GM12873 (cell line): ENCODE data around the gene CPNE8.
A peak's percentile ranks its signal among the peaks of the same experiment; 100 is the strongest.

ENCODE experiments used
- CTCF ChIP-seq: IDR thresholded peaks from 2 replicates; pipeline ENCODE4 v1.5.1; 2012; ENCODE audit warnings: low read depth, mild to moderate bottlenecking, moderate library complexity, low read length, control low read depth; ENCODE audit not compliant: insufficient read depth; ENCODE audit errors: missing control alignments

Gene CPNE8

GRCh38 chr12:38669530-38669929, 235.9 kb downstream of the CPNE8 start:
- TF ChIP-seq CTCF, result no peak

GRCh38 chr12:38669081-38669480, 236.3 kb downstream of the CPNE8 start:
- no peak for TF ChIP-seq CTCF

DNA sequence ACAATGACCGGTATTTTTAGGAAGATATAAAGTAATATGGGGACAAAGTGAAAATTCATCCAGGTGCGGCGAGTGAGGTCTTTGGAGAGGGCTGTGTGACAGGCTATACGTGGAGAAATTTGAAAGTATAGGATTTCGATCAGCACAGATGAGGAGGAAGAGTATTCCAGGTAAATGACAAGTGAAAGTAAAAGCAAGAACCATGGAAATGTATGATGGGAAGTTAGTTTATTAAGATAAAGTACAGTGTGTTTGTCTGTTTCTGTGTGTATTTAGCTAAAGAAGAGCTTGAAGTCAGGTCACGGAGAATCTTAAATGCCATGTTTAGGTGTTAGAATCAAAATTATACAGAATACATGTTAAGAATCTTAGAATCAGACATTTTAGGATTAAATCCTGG, 239.0 kb downstream of the CPNE8 start:
- TF ChIP-seq CTCF, result no peak

DNA sequence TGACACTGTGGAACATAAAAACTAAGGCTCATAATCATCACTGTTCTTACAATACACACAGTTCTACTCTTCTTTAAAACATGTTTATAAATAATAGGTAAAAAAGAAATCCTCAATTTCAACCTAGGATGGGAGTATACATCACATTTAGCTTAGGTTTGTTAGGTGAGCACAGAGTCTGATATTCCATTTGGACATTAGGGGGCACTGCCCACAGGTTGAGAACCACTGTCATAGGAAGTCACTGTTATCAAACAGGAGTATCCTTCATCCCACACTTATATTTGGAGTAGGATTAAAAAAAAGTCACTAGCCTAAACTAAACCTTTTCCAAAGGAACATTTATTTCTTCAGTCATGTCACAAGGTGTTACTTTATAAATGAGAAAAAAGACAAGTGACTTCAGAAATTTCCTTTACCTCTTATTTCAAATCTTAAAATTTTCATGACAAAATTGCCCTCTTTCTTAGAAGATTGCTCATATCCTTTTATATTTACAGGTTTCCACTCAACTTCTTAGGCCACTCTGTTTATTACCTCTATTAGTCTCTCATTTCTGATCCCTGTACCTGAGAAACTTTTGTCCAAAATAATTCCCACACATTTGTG, 240.6 kb downstream of the CPNE8 start:
- peak; percentile 68 for TF ChIP-seq CTCF

- no peak for TF ChIP-seq CTCF
Measured at GRCh38 chr12:38662829-38663228, 242.6 kb downstream of the CPNE8 start.

DNA sequence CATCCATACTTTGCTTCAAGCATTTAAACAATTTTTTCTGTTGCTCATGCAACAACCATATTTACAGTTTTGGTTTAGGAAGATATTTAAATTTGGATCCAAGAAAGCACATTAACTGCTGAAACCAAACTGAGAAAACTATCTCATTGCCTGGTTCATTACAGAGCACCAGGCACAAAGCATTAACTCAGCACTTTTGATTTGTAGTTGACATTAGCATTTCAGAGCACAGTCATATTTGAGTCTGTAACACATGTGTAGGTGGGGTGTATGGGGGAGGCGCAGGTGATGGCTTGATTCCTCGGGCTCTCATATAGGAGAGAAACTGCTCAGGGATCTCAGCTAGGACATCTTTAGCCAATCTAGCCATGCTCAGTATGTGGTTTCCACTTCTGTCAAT, 251.7 kb downstream of the CPNE8 start:
- TF ChIP-seq CTCF, result no peak

DNA sequence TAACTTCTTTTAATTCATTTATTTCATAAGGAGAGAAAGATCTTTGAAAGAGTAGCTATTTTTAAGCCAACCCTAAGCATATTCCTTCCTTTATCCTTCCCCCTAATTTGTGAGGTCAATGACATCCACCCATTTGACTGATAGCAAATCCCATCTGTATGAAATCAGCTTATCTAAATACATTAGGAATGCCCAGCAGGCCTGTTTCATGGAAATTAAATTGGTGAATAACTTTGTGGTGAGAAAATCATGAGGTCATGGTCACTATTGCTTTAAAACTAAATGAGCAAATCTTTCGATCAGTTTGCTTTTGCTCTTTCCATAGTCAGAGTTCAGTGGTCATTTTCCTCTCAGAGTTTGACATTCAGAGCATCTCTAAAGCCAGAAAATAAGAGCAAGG, 256.6 kb downstream of the CPNE8 start:
- no peak for TF ChIP-seq CTCF
